SK-MEL-5 (cell line): ENCODE measurements around the gene RABGAP1. TPM values are rescaled to one million over a fixed set of nuclear protein-coding genes. Genes with fewer than 3 reads are reported as not detected.

Experiments
- DNase-seq: peaks from one replicate; pipeline ENCODE4 v3.0.0-alpha.2; 2016; ENCODE audit warnings: low read depth, low spot score
- in situ Hi-C: cut with HindIII; loops from 2 replicates; pipeline ENCODE4 v1.10.0; 2016; ENCODE audit warnings: low sequenced_read_pairs, high pct_unique_total_duplicates, low pct_unique_long_range_greater_than_20kb
- total RNA-seq: library from RNA; depleted of rRNA; stranded (reverse); fragments of >200 nt; shearing (Covaris generic); gene quantifications from 2 replicates; pipeline ENCODE4 v1.2.3, GENCODE V29; 2014

Gene RABGAP1
- total RNA-seq, 1 experiment from 2014 or later: 18.3 TPM

GRCh38 chr9:123062351-123063176, 121.7 kb downstream of the RABGAP1 start:
- DNase-seq: no peak
- in situ Hi-C loops: no loop called here

GRCh38 chr9:123063177-123063598, 122.4 kb downstream of the RABGAP1 start:
- in situ Hi-C loops: no loop called here
- DNase-seq: no peak

GRCh38 chr9:123063896-123064295, 123.1 kb downstream of the RABGAP1 start:
- DNase-seq: no peak
- in situ Hi-C loops: no loop called here

GRCh38 chr9:123064716-123065115, 123.9 kb downstream of the RABGAP1 start:
- DNase-seq: peak; percentile 56
- in situ Hi-C loops: no loop called here

GRCh38 chr9:123065196-123065595, 124.4 kb downstream of the RABGAP1 start:
- DNase-seq: no peak
- in situ Hi-C loops: no loop called here

GRCh38 chr9:123067136-123067535, 126.3 kb downstream of the RABGAP1 start:
- DNase-seq: no peak
- in situ Hi-C loops: no loop called here

- in situ Hi-C loops: no loop called here
- no peak for DNase-seq
These were observed 128.2 kb downstream of the RABGAP1 start for GRCh38 chr9:123069010-123069481.

- no peak for DNase-seq
- in situ Hi-C loops: no loop called here
These were observed 129.4 kb downstream of the RABGAP1 start for GRCh38 chr9:123070198-123070597.

- in situ Hi-C loops: no loop called here
- DNase-seq: no peak
These were observed 131.7 kb downstream of the RABGAP1 start for GRCh38 chr9:123072407-123072995.

- DNase-seq: no peak
- in situ Hi-C loops: no loop called here
These were observed 132.6 kb downstream of the RABGAP1 start for GRCh38 chr9:123073441-123073840.

GRCh38 chr9:123073991-123074422, 133.2 kb downstream of the RABGAP1 start:
- in situ Hi-C loops: no loop called here
- no peak for DNase-seq

- in situ Hi-C loops: no loop called here
- DNase-seq: no peak
These were observed 133.8 kb downstream of the RABGAP1 start for GRCh38 chr9:123074628-123075027.

- no peak for DNase-seq
- in situ Hi-C loops: no loop called here
These were observed 139.6 kb downstream of the RABGAP1 start for GRCh38 chr9:123080444-123080843.

GRCh38 chr9:123081824-123082223, 141.0 kb downstream of the RABGAP1 start:
- in situ Hi-C loops: no loop called here
- DNase-seq: peak; percentile 78

GRCh38 chr9:123083680-123084079, 142.9 kb downstream of the RABGAP1 start:
- DNase-seq: no peak
- in situ Hi-C loops: no loop called here

- in situ Hi-C loops: no loop called here
- no peak for DNase-seq
These were observed 143.4 kb downstream of the RABGAP1 start for GRCh38 chr9:123084256-123084655.

- DNase-seq: no peak
- in situ Hi-C loops: no loop called here
These were observed 145.1 kb downstream of the RABGAP1 start for GRCh38 chr9:123085916-123086315.

- in situ Hi-C loops: no loop called here
- no peak for DNase-seq
These were observed 146.6 kb downstream of the RABGAP1 start for GRCh38 chr9:123087359-123087888.

- in situ Hi-C loops: no loop called here
- no peak for DNase-seq
These were observed 148.2 kb downstream of the RABGAP1 start for GRCh38 chr9:123089040-123089439.
